ENCODE measurements around the gene PANX2. TPM values are rescaled to one million over a fixed set of nuclear protein-coding genes. Genes with fewer than 3 reads are reported as not detected.

The PANX2 gene
- total RNA-seq, 1 donor from 2014 or later: 0.92 TPM

DNA sequence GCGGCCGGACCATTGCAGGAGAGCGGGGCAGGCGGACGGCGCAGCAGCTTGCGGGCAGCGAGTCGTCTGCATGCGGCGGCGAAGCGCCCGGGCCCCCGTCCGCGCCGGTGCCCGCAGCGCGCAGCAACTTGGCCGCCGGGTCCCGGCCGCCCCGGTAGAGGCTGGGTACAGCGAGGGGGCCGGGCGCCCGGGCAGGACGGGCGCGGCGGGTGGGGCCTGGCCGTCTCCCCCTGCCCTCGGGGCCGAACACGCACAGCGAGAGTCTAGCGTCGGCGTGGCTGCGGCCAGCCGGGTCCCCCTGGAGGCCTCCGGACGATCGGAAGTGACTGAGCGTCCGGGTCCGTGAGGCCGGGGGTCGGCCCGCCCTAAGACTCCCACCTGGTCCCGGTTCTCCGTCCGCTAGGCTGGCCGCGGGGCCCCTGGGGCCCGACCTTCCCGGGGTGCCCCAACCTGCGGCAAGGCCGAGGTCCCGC, 14.4 kb downstream of the PANX2 start:
- no peak for ATAC-seq

DNA sequence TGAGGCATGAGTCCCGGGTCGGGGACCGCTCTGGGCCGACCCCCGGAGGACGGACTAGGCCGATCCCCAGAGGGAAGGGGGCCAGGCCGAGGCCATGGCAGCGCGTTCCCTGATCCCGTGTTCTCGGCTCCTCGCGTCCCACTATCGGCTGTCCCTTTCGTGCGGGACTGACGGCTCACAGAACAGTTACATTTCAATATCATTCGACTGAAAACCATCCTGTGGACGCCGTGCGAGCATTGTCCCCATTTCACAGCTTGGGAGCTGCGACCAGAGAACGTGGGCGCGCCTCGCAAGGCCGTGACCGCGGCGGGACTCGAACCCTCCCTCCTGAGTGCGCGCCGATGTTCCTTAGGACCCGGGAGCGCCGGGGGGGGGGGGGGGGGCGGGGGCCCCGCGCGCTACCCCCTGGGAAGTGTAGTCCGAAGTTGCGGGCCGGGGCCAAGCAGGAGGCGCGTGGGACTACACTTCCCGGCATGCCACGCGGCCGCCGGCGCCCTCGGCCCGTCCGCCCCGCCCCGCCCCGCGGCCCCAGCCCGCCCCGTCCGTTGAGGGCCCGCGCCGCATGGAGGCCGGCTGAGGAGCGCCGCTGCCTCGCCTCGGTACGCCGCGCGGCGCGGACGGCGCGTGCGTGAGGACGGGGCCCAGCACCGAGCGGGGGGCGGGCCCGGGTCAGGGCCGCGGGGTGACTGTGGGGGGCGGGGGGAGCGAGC, 15.0 kb downstream of the PANX2 start, which contains the start of gene TRABD:
Gene TRABD, plus strand, starts transcription at position 539 of the 713 bp plus-strand sequence. CDS start 7,148 bp downstream, outside the sequence.
- ATAC-seq: peak; percentile 74

DNA sequence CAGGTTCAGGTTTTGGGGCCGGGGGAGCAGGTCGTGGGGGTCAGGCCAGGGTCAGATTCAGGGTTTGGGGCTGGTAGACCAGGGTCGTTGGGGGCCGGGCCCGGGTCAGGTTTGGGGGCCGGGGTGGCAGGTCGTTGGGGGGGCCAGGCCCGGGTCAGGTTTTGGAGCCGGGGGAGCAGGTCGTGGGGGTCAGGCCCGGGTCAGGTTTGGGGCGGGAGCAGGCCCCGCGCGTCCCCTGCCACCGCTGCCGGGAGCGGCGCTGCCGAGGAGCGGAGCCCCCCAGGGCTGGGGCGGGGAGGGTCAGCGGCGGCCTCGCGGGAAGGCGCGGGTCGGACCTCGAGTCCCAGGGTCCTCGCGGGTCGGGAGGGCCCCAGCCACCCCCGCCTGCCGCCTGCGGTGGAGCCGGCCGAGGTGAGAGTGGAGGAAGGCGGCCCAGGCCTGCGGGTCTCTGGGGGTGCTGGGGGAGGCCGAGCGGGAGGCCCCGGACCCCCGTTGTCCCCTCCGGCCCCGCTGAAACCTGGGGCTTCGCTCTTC, 15.7 kb downstream of the PANX2 start:
- no peak for ATAC-seq

DNA sequence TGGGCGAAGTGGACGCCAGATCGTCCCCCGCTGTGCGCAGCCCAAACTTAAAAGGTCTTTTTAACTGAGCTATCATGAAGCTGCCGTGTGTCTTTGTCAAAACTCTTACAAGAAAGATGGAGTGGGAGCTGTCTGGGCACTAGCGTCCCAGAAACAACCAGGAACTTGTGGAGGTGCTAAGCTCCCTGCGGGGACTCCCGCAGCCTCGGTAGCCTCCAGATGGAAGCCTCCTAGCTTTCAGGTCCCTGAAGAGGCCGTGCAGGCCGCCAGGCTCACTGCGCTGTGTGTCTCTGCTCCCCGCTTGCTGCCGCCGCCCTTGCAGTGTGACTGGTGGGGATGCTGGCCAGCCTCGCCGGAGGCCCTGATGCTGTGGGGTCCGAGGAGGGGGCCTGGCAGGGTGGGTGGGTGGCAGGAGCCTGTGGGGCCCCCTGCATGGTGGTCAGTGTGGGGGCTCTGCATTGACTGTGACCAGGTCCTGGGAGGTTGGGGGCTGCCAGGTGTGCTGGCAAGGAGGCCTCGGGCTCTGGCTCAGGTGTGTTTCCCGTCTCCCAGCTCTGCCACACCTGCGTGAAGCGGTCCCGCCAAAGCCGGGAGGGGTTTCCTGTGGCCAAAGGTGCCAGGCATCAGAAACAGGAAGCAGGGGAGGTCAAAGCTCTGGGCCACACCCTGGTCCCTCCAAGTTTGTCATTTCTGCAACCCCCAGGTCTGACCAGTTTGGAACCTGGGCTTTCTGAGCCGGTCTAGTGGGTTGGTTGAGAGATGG, 16.4 kb downstream of the PANX2 start:
- ATAC-seq: peak; percentile 1

DNA sequence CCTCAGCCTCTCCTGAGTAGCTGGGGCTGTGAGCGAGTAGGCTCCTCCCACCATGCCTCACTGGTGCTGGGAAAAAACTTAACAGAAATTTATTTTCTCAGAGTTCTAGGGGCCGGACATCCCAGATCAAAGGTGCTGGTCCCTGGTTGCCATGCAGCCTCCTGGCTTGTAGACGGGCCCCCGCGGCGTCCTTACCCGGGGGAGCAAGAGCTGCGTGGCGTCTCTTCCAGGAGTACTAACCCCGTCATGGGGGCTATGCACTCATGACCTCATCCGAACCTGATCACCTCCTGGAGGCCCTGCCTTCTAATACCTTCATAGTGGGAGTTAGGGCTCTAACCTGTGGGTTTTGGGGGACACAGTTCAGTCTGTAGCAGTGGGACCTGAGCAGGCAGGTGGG, 17.8 kb downstream of the PANX2 start:
- no peak for ATAC-seq

DNA sequence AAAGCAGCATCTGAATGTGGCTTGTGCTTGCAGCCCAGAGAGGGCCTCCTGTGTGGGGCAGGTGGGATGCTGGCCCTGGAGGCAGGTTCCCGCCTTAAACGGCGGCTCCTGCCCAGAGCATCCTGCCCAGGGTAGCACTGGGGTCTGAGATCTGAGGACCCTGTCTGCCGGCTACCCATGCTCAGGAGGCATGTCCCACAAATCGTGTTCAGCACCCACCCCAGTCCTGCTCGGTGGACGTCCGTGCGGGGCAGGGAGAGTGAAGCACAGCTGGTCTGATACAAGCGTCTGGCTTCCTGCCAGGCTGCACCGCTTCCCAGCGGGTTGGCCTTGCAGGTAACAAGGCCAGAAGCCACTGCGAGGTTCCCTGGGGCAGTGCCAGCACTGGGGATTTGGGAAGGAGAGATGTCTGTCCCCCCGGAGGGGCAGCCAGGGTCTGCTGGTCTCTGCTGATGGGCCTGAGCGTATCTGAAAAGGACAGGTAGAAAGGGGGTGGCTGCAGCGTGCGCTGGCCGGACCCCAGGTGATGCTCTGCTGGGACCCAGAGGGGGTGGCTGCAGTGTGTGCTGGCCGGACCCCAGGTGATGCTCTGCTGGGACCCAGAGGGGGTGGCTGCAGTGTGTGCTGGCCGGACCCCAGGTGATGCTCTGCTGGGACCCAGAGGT, 18.8 kb downstream of the PANX2 start:
- ATAC-seq: no peak

DNA sequence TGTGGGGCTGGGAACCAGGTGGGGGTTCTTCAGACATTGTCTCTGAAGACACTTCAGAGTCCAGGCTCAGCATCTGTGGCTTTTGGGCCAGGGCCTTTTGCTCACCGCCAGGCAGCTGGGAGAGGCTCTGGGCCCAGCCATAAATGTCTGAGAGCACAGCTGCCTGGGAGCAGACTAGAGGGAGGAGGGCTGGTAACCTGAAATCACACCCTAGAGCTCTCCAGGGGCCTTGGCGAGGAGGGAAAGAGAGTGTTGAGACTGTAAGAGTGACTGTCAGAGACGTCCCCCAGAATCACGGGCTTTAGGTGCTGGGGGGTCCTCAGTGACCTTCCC, 19.3 kb downstream of the PANX2 start:
- ATAC-seq: peak; percentile 1

DNA sequence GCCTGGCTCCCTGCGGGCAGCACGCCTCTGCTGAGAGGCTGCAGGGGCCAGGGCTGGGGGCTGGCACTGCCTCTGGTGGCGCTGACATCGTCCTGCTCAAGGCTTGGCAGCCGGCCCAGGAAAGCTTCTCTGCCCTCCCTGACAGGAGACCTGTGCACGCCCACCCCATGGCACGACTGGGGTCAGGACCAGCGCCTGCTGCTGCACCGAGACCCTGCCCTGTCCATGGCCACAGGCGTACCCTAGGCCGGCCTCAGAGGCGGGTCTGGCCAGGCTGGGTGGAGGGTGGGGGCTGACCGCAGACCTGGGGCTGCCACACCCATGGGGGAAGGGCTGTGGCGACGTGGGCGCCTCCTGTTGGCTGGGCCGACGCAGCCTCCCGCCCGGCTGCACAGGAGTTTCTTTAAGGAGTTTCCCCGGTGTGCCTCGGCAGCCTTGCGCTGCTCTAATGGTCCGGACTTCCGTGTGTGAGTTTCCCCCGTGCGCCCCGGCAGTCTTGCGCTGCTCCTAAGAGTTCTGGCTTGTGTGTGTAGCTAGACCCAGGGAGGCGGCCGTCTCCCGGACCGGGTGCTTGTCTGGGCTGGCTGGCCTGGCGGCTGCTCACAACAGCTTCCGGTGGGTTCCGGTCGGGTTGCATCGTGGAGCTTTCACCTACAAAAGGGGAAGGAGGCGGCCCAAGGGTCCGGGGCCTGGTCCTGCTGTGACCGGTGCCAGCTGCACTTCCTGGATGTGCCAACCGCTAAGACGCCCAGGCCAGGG, 19.8 kb downstream of the PANX2 start:
- peak; percentile 68 for ATAC-seq

DNA sequence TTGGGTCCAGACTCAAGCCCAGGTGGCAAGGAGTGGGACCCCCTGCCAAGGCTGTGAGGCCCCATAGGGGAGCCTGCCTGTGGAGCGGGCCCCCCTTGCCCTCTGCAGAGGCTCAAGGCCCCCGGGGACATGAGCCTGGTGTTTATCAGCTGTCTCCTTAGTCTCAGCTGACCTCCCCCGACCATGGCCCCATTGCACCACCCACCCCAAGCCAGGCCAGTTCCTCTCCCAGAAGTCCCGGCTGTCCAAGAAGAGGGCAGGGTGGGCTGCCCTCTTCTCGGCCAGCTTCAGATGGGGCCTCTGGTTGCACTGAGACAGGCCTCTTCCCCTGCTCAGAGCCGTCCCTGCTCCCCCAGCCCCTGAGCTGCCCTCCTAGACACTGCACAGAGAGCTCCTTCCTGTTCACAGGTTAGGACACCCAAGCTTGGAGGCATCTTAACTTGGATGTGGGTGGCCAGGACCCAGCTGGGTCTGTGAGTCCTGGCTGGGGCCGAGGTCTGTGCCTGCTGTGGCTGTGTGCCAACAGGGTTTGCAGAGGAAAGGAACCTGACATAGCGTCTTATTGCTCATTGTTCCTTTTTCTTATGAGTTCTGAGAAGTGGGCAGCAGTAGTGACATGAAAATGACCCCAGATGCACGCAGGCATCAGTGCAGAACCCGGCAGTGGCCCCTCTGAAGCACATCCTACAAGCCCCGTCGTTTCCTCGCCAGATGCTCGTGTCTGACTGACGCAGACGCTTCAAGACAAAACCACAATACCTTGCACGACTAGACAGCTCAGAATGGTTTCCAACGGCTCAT, 20.6 kb downstream of the PANX2 start:
- ATAC-seq: peak; percentile 3

DNA sequence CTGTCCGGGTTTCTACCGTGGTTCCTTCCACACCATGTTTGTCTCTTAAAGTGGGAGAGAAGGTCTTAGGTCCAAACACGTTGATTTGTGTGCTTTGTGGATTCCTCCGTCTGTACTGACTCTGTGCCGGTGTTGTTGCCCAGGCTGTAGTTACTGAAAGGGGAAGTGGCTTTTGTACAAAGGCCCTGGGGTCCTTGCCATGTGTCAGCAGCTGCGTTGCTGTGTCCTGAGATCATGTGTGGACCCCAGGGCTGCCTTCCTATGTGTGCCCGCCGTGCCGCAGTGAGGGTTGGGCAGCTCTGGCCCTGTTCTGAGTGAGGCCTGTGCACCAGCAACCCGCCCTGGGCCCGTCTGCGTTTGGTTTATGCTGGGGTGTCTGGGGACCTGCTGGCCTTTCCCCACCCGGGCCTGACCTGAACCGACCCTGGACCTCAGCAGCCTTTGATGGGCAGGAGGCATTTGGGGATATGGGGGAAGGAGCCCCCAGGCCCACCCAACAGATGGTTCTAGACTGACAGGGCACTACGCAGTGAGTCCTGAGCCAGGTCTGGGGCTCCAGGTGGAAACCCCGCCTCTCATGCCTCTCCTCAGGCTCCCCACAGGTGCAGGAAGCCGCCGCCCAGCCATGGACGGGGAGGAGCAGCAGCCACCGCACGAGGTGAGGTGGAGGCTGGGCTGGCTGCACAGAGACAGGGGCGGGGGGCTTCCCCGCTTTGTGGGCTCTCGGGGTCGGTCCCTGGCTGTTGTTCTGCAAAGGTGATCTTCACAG, 22.1 kb downstream of the PANX2 start:
- no peak for ATAC-seq

DNA sequence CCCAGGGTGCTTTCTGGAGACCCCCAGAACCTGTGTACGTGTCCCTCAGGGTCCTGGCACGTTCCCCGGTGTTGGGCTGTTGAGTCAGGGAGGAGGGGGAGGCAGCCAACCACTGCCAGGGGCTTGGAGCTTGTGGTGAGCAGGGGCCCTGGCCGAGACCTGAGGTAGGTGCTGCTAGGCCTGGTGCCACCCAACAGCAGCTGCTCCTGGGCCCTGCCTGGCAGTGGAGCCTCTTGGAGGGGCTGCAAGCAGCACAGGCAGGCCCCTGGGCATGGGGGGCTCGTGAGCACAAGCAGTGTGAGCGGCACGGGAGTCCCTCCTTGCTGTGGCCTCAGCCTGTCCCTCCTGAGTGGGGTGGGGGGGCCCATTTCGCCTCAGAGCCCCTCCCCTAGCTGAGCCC, 23.1 kb downstream of the PANX2 start:
- no peak for ATAC-seq

DNA sequence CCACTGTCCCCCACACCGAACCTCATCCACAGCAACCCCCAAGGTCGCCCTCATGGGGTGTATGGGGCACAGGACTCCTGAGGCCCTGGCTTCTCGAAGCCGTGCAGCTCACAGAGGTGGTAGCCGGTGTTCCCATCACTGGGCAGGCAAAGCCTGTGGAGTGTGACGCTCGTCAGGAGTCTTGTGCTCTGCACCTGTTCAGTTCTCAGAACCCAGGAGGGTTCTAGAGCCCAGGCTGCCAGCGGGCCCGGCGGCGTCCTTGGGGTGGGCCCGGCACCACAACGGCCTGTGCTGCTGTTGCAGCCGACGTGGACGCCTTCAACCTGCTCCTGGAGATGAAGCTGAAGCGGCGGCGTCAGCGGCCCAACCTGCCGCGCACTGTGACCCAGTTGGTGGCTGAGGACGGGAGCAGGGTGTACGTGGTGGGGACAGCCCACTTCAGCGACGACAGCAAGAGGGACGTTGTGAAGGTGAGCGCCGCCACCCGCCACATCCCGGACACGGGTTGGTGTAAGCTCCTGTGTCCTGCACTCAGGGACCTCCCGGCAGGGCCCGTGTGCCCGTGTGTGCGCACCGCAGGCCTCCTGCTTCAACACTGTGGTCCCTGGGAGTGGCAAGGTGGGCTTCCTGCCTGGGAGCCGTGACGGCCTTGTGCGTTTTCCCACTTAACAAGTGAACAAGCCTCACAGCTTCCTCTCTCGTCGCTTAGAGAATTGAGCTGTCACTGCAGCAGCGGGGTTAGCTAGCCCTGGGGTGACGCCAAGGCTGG, 23.7 kb downstream of the PANX2 start:
- ATAC-seq: no peak

DNA sequence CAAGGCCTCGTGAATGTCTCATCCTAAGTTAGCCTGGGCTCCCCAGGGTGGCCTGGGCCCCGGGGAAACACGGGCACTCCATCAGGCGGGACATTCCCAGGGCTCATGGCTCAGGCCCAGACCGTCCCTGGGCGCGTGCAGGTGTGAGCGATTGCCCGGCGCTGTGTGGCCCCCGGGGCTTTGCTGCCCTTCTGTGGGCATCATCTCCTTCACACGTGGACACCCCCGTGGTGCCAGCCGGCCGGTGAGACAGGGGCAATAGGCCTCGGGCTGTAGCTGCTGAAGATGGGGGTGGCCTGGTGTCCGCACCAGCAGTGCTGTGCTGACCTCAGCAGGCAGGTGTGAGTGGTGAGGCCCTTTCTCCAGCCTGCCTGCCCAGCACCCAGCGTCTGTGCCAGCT, 25.7 kb downstream of the PANX2 start:
- no peak for ATAC-seq

DNA sequence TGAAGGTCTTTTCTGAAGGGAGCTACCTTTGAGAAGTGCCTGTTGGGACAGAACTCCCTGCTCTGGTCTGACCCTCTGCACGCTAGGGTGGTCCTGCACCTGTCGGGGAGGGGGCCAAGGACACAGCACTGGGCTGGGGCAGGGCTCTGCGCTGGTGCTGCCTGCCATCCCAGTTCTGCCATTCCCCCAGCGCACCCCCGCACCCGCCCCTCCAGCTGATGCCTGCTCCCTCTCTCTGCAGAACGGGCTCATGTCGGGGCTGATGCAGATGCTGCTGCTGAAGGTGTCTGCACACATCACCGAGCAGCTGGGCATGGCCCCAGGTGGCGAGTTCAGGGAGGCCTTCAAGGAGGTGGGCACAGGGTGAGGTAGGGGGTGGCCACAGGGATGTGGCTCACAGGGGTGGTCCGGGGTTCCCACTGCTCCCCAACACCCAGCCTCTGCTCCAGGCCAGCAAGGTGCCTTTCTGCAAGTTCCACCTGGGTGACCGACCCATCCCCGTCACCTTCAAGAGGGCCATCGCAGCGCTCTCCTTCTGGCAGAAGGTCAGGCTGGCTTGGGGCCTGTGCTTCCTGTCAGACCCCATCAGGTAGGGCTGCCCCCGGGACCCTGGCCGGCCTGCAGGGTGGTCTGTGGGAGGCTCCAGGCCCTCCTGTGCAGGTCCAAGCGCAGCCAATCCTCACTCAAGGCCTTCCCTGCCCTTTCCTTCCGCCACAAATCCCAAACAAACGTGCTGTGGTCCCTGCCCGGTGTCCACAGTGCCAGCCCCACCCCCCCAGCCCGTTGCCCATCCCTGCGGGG, 26.7 kb downstream of the PANX2 start:
- no peak for ATAC-seq

DNA sequence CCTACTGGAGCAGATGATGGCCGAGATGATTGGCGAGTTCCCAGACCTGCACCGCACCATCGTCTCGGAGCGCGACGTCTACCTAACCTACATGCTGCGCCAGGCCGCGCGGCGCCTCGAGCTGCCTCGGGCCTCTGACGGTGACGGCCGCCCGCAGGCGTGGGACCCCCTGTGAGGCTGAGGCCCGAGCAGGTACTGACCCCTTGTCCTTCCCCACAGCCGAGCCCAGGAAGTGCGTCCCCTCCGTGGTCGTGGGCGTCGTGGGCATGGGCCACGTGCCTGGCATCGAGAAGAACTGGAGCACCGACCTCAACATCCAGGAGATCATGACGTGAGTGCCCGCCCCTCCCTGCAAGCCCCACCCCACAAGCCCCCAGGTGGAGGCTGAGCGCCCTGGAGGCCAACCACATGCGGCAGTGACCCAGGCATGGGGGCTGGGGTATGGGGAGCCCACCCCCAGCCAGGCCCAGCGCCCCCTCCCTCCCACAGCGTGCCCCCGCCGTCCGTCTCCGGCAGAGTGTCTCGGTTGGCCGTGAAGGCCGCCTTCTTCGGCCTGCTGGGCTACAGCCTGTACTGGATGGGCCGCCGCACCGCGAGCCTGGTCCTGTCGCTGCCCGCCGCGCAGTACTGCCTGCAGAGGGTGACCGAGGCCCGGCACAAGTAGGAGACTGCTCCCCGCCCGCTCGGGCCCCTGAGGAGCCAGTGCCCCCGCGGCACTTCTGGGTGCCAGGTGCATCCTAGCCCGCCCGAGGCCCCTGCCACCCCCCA, 27.5 kb downstream of the PANX2 start:
- no peak for ATAC-seq

DNA sequence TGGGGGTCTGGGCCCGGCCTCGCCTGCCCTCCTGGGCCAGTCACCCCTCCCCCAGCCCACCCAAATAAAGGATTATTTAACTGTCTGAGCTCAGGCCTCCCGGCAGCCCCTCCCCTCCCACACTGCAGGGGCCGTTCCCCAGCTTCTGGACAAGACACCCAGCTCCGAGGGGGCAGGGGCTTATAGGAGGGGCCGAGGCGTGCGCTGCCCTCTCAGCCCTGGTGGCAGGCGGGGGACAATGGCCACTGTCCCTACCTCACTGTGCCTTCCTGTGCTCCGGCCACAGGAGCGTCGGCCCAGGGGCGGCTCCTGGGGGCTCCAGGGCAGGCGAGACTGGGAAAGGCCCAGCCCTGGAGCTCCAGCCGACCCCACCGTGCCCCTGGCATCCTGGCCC, 28.1 kb downstream of the PANX2 start:
- no peak for ATAC-seq

DNA sequence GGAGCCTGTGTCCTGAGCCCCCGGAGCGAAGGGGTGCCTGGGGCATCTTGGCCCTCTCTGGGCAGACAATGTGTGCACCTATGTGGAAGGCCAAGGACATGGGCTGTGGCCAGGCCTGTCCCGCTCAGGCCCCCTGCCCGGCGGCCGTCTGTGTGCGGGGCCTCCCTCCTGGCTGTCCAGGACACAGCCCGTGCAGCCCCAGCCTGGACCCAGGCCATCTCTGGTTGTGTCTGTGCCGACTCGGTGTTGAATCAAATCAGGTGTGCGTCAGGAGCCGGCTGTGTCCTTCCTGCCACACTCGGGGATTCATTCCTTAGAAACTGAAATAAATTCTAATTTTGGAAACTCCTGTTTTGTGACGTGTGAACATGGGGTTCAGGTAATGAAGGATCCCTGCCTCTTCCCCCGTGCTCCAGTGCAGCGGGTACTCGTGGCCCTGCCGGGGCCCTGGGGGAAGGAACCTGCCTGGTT, 28.8 kb downstream of the PANX2 start:
- no peak for ATAC-seq

DNA sequence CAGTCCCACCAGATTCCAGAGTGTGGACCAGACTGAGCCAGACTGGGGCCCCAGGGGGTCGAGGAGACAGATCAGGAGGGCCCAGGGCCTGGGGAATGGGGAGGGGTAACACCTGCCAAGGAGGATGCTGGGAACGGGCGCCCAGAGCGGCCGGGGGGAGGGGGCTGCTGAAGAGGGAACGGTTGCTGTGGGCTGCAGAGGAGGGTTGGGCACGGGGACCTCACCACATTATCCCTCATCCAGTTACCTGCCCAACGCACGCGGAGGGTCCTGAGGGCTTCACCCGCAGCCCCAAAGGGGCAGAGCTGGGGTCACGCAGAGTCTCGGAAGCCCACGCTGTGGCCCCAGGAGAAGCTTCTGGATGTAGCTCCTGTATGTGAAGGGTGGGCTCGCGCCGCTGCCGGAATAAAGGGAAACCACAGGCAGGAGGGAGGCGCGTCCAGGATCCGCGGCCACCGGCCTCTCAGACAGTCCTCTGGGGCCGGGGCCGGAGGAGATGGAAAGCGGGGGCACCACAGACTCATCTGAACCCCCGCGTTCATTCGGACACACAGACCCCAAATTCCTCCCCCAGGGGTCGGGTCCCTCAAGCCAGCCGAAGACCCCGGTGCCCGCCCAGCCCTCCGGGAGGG, 29.4 kb downstream of the PANX2 start:
- ATAC-seq: peak; percentile 3

Measured in esophagus mucosa (tissue), 1 donor.